H9 (cell line): ENCODE results near the gene ETFB. TPM values are rescaled to one million over a fixed set of nuclear protein-coding genes. Genes with fewer than 3 reads are reported as not detected.

Experiments used
- DNase-seq: peaks from one replicate; pipeline ENCODE4 v3.0.0-alpha.2; 2017
- H2AFZ ChIP-seq: one replicate; pipeline ENCODE4 v1.6.1; 2013; ENCODE audit warnings: mild to moderate bottlenecking, low read length, control low read depth, moderate library complexity
- H2AK5ac ChIP-seq: 2 replicates; pipeline ENCODE4 v1.6.1; 2013; ENCODE audit warnings: low read length, control low read depth, mixed read lengths; ENCODE audit not compliant: insufficient read length
- H2BK120ac ChIP-seq: one replicate; pipeline ENCODE4 v1.6.1; 2013; ENCODE audit warnings: low read depth, mild to moderate bottlenecking, low read length, control low read depth, inconsistent platforms; ENCODE audit not compliant: poor library complexity, severe bottlenecking
- H2BK12ac ChIP-seq: 2 replicates; pipeline ENCODE4 v1.6.1; 2013; ENCODE audit warnings: low read length, control low read depth, mixed read lengths, low read depth; ENCODE audit not compliant: insufficient read length
- H2BK15ac ChIP-seq: 2 replicates; pipeline ENCODE4 v1.6.1; 2013; ENCODE audit warnings: low read depth, low read length, control low read depth
- H2BK20ac ChIP-seq: one replicate; pipeline ENCODE4 v1.6.1; 2013; ENCODE audit warnings: low read depth, mild to moderate bottlenecking, low read length, control low read depth, inconsistent platforms; ENCODE audit not compliant: poor library complexity, severe bottlenecking
- H2BK5ac ChIP-seq: 2 replicates; pipeline ENCODE4 v1.6.1; 2013; ENCODE audit warnings: low read length, control low read depth, mixed read lengths; ENCODE audit not compliant: insufficient read length
- H3K14ac ChIP-seq: 2 replicates; pipeline ENCODE4 v1.6.1; 2013; ENCODE audit warnings: low read length, control low read depth; ENCODE audit not compliant: insufficient read depth
- H3K18ac ChIP-seq: 2 replicates; pipeline ENCODE4 v1.6.1; 2013; ENCODE audit warnings: low read depth, mild to moderate bottlenecking, mixed read lengths, low read length, control low read depth; ENCODE audit not compliant: insufficient read length
- H3K23ac ChIP-seq: 2 replicates; pipeline ENCODE4 v1.6.1; 2013; ENCODE audit warnings: low read length, control low read depth, mixed read lengths, low read depth; ENCODE audit not compliant: insufficient read length
- H3K23me2 ChIP-seq: 2 replicates; pipeline ENCODE4 v1.6.1; 2013; ENCODE audit warnings: low read depth, mild to moderate bottlenecking, mixed read lengths, low read length, control low read depth; ENCODE audit not compliant: insufficient read length, poor library complexity, severe bottlenecking
- H3K27ac ChIP-seq: 2 replicates; pipeline ENCODE4 v1.5.1; 2013; ENCODE audit warnings: low read length, control low read depth, mixed read lengths, low read depth; ENCODE audit not compliant: insufficient read length
- H3K27me3 ChIP-seq: 2 replicates; pipeline ENCODE4 v1.6.1; 2013; ENCODE audit warnings: low read length, control low read depth, inconsistent platforms; ENCODE audit not compliant: insufficient read depth
- H3K4ac ChIP-seq: 2 replicates; pipeline ENCODE4 v1.6.1; 2013; ENCODE audit warnings: low read depth, mild to moderate bottlenecking, control low read depth, inconsistent platforms, low read length, moderate library complexity
- H3K4me1 ChIP-seq: 2 replicates; pipeline ENCODE4 v1.6.1; 2013; ENCODE audit warnings: low read length, control low read depth, inconsistent platforms; ENCODE audit not compliant: insufficient read depth
- H3K4me2 ChIP-seq: 2 replicates; pipeline ENCODE4 v1.6.1; 2013; ENCODE audit warnings: low read length, control low read depth, mixed read lengths; ENCODE audit not compliant: insufficient read length, insufficient read depth
- H3K56ac ChIP-seq: 2 replicates; pipeline ENCODE4 v1.6.1; 2013; ENCODE audit warnings: low read depth, mild to moderate bottlenecking, mixed read lengths, low read length, control low read depth; ENCODE audit not compliant: insufficient read length
- H3K79me1 ChIP-seq: 2 replicates; pipeline ENCODE4 v1.6.1; 2013; ENCODE audit warnings: low read depth, mild to moderate bottlenecking, moderate library complexity, low read length, control low read depth, inconsistent platforms; ENCODE audit not compliant: insufficient read depth, poor library complexity, severe bottlenecking
- H3K79me2 ChIP-seq: 2 replicates; pipeline ENCODE4 v1.6.1; 2013; ENCODE audit warnings: low read length, control low read depth, inconsistent platforms; ENCODE audit not compliant: insufficient read depth
- H3K9ac ChIP-seq: 2 replicates; pipeline ENCODE4 v1.6.1; 2013; ENCODE audit warnings: low read length, control low read depth, mixed read lengths; ENCODE audit not compliant: insufficient read length; ENCODE audit errors: extremely low read depth
- H3K9me3 ChIP-seq: one replicate; pipeline ENCODE4 v1.6.1; 2013; ENCODE audit warnings: low read depth, low read length, inconsistent platforms; ENCODE audit not compliant: control insufficient read depth
- H3T11ph ChIP-seq: one replicate; pipeline ENCODE4 v1.6.1; 2013; ENCODE audit warnings: mild to moderate bottlenecking, low read length, control low read depth, inconsistent platforms
- H4K20me1 ChIP-seq: one replicate; pipeline ENCODE4 v1.6.1; 2013; ENCODE audit not compliant: control insufficient read depth, insufficient read length, insufficient read depth
- H4K5ac ChIP-seq: 2 replicates; pipeline ENCODE4 v1.6.1; 2013; ENCODE audit warnings: low read depth, mild to moderate bottlenecking, mixed read lengths, low read length, control low read depth; ENCODE audit not compliant: insufficient read length
- H4K8ac ChIP-seq: replicated peaks from 2 replicates; pipeline ENCODE4 v1.6.1; 2013; ENCODE audit warnings: low read length, control low read depth, mixed read lengths, low read depth; ENCODE audit not compliant: insufficient read length
- H4K91ac ChIP-seq: 2 replicates; pipeline ENCODE4 v1.6.1; 2013; ENCODE audit warnings: low read depth, mild to moderate bottlenecking, moderate library complexity, mixed read lengths, low read length, control low read depth; ENCODE audit not compliant: insufficient read length
- H3K27ac Mint-ChIP-seq, 3 experiments: 2 replicates in 2 of 3; 3 replicates in 1 of 3; pipeline ENCODE4 v1.8.0; 2020 to 2021; ENCODE audit warnings: mixed read lengths in 3 of 3, mild to moderate bottlenecking in 1 of 3, moderate library complexity in 1 of 3
- H3K27me3 Mint-ChIP-seq: 2 replicates; pipeline ENCODE4 v1.8.0; 2021; ENCODE audit warnings: low read depth, mild to moderate bottlenecking, moderate library complexity, mixed read lengths
- H3K36me3 Mint-ChIP-seq, 3 experiments: 2 replicates in 2 of 3; 3 replicates in 1 of 3; pipeline ENCODE4 v1.8.0; 2020 to 2021; ENCODE audit warnings: low read depth in 3 of 3, mixed read lengths in 3 of 3; ENCODE audit not compliant: insufficient read depth in 1 of 3
- H3K4me1 Mint-ChIP-seq, 2 experiments: 2 replicates each; pipeline ENCODE4 v1.8.0; 2020; ENCODE audit warnings: mixed read lengths in 2 of 2
- H3K4me3 Mint-ChIP-seq, 2 experiments: 2 replicates in 1 of 2; 3 replicates in 1 of 2; pipeline ENCODE4 v1.8.0; 2020 to 2021; ENCODE audit warnings: mild to moderate bottlenecking in 2 of 2, mixed read lengths in 2 of 2, moderate library complexity in 1 of 2
- H3K9me3 Mint-ChIP-seq, 2 experiments: 2 replicates in 1 of 2; 3 replicates in 1 of 2; pipeline ENCODE4 v1.8.0; 2020; ENCODE audit warnings: mild to moderate bottlenecking in 2 of 2, mixed read lengths in 2 of 2, moderate library complexity in 1 of 2
- WGBS: extraction: QIAGEN DNeasy Blood & Tissue Kit; methylation state at CpG from one replicate; pipeline ENCODE4 v1.1.7; 2013; ENCODE audit warnings: missing lambda C conversion rate, low lambda C conversion rate, mixed read lengths; ENCODE audit not compliant: insufficient read length; ENCODE audit errors: extremely low coverage; 5-methylcytosine and 5-hydroxymethylcytosine counted together
- total RNA-seq: library from RNA; stranded (reverse); gene quantifications from 2 replicates; pipeline ENCODE4 v1.2.1, GENCODE V29; 2021
- TF ChIP-seq, protein P1 (sequence below): fragments of 200-600 bp; sonication (generic); conservative IDR thresholded peaks from 3 replicates; pipeline ENCODE4 v1.8.0; 2021; ENCODE audit warnings: antibody characterized with exemption, mild to moderate bottlenecking

ETFB gene
- total RNA-seq, 1 experiment from 2014 or later: 49.4 TPM

DNA sequence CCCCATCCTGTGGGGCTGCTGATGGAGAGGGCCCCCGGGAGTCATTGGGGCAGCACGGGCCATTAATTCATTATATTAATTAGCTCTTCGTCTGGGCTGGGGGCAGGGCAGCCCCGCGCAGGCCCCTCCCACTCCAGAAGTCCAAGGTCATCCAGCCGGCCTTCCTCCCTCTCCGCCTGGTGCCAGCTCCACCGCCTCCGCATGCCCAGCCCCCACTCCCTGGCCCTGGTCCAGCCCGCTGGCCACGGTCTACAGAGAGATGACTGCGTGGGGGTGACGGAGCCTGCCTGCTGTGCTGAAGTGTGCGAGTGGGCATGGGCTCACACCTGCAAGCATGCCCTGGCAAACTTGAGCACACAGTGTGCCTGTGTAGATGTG, 45.9 kb downstream of the ETFB start:
- H3K23ac ChIP-seq: no peak overlapping the region
- H3K27ac ChIP-seq: no peak overlapping the region
- no peak overlapping the region for H3K14ac ChIP-seq
- H3K4me1 ChIP-seq: no peaks in the 10 kb centered on the region; the same call in 1 of the 2 replicates
- H3K56ac ChIP-seq: no peak overlapping the region
- H3K4ac ChIP-seq: no peak overlapping the region
- TF ChIP-seq, protein P1, sequence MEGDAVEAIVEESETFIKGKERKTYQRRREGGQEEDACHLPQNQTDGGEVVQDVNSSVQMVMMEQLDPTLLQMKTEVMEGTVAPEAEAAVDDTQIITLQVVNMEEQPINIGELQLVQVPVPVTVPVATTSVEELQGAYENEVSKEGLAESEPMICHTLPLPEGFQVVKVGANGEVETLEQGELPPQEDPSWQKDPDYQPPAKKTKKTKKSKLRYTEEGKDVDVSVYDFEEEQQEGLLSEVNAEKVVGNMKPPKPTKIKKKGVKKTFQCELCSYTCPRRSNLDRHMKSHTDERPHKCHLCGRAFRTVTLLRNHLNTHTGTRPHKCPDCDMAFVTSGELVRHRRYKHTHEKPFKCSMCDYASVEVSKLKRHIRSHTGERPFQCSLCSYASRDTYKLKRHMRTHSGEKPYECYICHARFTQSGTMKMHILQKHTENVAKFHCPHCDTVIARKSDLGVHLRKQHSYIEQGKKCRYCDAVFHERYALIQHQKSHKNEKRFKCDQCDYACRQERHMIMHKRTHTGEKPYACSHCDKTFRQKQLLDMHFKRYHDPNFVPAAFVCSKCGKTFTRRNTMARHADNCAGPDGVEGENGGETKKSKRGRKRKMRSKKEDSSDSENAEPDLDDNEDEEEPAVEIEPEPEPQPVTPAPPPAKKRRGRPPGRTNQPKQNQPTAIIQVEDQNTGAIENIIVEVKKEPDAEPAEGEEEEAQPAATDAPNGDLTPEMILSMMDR: no peak
- H3K9me3 ChIP-seq: no peaks in the 10 kb centered on the region
- H3K23me2 ChIP-seq: no peaks in the 10 kb centered on the region
- no peak overlapping the region for H4K8ac ChIP-seq
- Mint-ChIP-seq H3K4me3 (no peak overlapping the region), H3K36me3 (peaks cover 3 to 12% (median 8%) of the 10 kb centered on the region in 3 experiments; a peak in 5 of 7 replicates), H3K4me1 (peaks cover 4 to 9% of the 10 kb centered on the region in 2 experiments; a peak in 3 of 4 replicates), H3K27ac (no peak overlapping the region; a peak in 1 of 7 replicates), H3K27me3 (peaks cover 5% of the 10 kb centered on the region), H3K9me3 (no peaks in the 10 kb centered on the region; a peak in 1 of 5 replicates)
- no peak overlapping the region for H2BK12ac ChIP-seq
- no peak overlapping the region for H3K18ac ChIP-seq
- H3K79me2 ChIP-seq: no peaks in the 10 kb centered on the region
- no peak for DNase-seq
- H4K5ac ChIP-seq: no peak overlapping the region
- H3K4me2 ChIP-seq: no peak overlapping the region
- H2AK5ac ChIP-seq: no peak overlapping the region
- H3K79me1 ChIP-seq: no peaks in the 10 kb centered on the region
- H2BK120ac ChIP-seq: no peak overlapping the region
- H2AFZ ChIP-seq: no peak overlapping the region
- no peak overlapping the region for H3T11ph ChIP-seq
- H4K20me1 ChIP-seq: no peaks in the 10 kb centered on the region
- H3K27me3 ChIP-seq: no peaks in the 10 kb centered on the region
- H2BK5ac ChIP-seq: no peak overlapping the region
- no peak overlapping the region for H2BK15ac ChIP-seq
- H2BK20ac ChIP-seq: no peak overlapping the region
- no peak overlapping the region for H4K91ac ChIP-seq
- no peak overlapping the region for H3K9ac ChIP-seq
- WGBS: no CpG with 5 or more reads among the region's 14 CpGs
